Ramos (cell line): ENCODE measurements around the gene RGSL1.

Experiments used
- in situ Hi-C: fragments of 300-500 bp; cut with MboI; formaldehyde crosslinking; loops from one replicate; pipeline ENCODE4 v1.14.3; 2022; ENCODE audit warnings: low sequenced_read_pairs; ENCODE audit not compliant: unreplicated experiment

Gene RGSL1

GRCh38 chr1:182586380-182586779, 136.4 kb downstream of the RGSL1 start:
- in situ Hi-C loops = no loop called here

GRCh38 chr1:182587093-182587492, 137.1 kb downstream of the RGSL1 start:
- in situ Hi-C loops = no loop called here

GRCh38 chr1:182587666-182588499, 137.9 kb downstream of the RGSL1 start:
- in situ Hi-C loops = no loop called here

GRCh38 chr1:182588500-182589396, 138.8 kb downstream of the RGSL1 start, which contains the start of gene RNASEL:
TSS of gene RNASEL (minus strand) at chr1:182589256. CDS start at chr1:182586806, 2,450 bp downstream.
- in situ Hi-C loops = no loop called here

GRCh38 chr1:182589520-182589919, 139.6 kb downstream of the RGSL1 start:
- in situ Hi-C loops = no loop called here

- in situ Hi-C loops = no loop called here
Observed at GRCh38 chr1:182589931-182590330, 140.0 kb downstream of the RGSL1 start.

- in situ Hi-C loops = loop anchor here (5.0 kb wide), 2 partner anchors 143 to 187 kb away; partner anchors contain the start of gene RGSL1
Observed at GRCh38 chr1:182595641-182596240, 145.8 kb downstream of the RGSL1 start.

- in situ Hi-C loops = loop anchor here (5.0 kb wide), 2 partner anchors 145 to 185 kb away; partner anchors contain the start of gene RGSL1
Observed at GRCh38 chr1:182596934-182597333, 147.0 kb downstream of the RGSL1 start.

GRCh38 chr1:182598296-182598695, 148.3 kb downstream of the RGSL1 start:
- in situ Hi-C loops = loop anchor here (5.0 kb wide), 2 partner anchors 146 to 184 kb away; partner anchors contain the start of gene RGSL1

GRCh38 chr1:182599339-182599738, 149.4 kb downstream of the RGSL1 start:
- in situ Hi-C loops = loop anchor here (5.0 kb wide), 2 partner anchors 147 to 183 kb away; partner anchors contain the start of gene RGSL1

GRCh38 chr1:182600036-182600713, 150.2 kb downstream of the RGSL1 start:
- in situ Hi-C loops = no loop called here

GRCh38 chr1:182600745-182601415, 150.9 kb downstream of the RGSL1 start:
- in situ Hi-C loops = no loop called here

- in situ Hi-C loops = no loop called here
Observed at GRCh38 chr1:182601416-182601786, 151.5 kb downstream of the RGSL1 start.

GRCh38 chr1:182601913-182602312, 152.0 kb downstream of the RGSL1 start:
- in situ Hi-C loops = no loop called here

GRCh38 chr1:182602935-182603645, 153.1 kb downstream of the RGSL1 start:
- in situ Hi-C loops = no loop called here

GRCh38 chr1:182603646-182604174, 153.8 kb downstream of the RGSL1 start:
- in situ Hi-C loops = no loop called here

- in situ Hi-C loops = no loop called here
Observed at GRCh38 chr1:182604175-182605164, 154.5 kb downstream of the RGSL1 start, which contains the start of gene RGS16. TSS of gene RGS16 (minus strand) at chr1:182604389. CDS start at chr1:182604259, 130 bp downstream.
